ENCODE measurements around the gene PCIF1. TPM values are rescaled to one million over a fixed set of nuclear protein-coding genes. Genes with fewer than 3 reads are reported as not detected.
"Not testable (repeated sequence)": the region's sequence is repeated elsewhere in the genome, so short reads cannot be mapped to it uniquely, and the experiment has no call there.

PCIF1 gene
- total and polyA plus RNA-seq, 4 donors, result 9.2 to 12.4 (median 11.5) TPM

DNA sequence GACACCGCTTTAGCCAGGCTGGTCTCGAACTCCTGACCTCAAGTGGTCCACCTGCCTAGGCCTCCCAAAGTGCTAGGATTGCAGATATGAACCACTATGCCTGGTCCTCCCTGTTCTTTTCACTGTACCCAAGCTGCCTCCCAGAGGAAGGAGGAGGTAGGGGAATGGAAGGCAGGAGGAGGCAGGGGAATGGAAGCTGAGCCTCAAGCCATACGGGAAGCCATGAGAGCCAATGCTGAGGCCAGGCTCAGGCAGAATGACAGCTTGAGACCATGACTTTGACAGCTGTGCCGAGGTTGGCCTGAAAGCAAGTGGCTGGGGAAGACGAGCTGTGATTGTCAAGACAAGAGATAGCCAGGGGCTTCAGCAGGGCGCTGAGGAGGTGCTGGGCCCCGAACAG, 51.1 kb downstream of the PCIF1 start:
- Histone ChIP-seq H3K9ac (ENCODE audit: low read depth in 1 of 2, low read length in 2 of 2) (no peak overlapping the region), H3K4me3 (ENCODE audit: low read depth in 1 of 3, low read length in 3 of 3) (no peak overlapping the region), H3K27ac (ENCODE audit: low read depth in 1 of 2, low read length in 2 of 2) (no peak overlapping the region), H3K4me1 (ENCODE audit: control insufficient read depth in 4 of 4, insufficient read depth in 4 of 4, low read length in 3 of 4) (no peaks in the 10 kb centered on the region), H3K27me3 (ENCODE audit: control insufficient read depth in 4 of 4, insufficient read depth in 4 of 4, low read length in 3 of 4) (peaks cover 0 to 2% (median 1%) of the 10 kb centered on the region in 4 donors), H3K9me3 (ENCODE audit: control insufficient read depth in 4 of 4, low read length in 3 of 4) (no peaks in the 10 kb centered on the region), H3K36me3 (ENCODE audit: control insufficient read depth in 4 of 4, insufficient read depth in 3 of 4, low read depth in 1 of 4, low read length in 3 of 4) (no peaks in the 10 kb centered on the region)
- WGBS, result 75% methylated on average over 7 of the region's 7 CpGs
- DNase-seq (ENCODE audit: low spot score), result no peak
- no peak for TF ChIP-seq GABPA (IDR thresholded peaks at IDR 0.05 in 1 of 2, conservative IDR thresholded peaks at IDR 0.05 in 1 of 2)

DNA sequence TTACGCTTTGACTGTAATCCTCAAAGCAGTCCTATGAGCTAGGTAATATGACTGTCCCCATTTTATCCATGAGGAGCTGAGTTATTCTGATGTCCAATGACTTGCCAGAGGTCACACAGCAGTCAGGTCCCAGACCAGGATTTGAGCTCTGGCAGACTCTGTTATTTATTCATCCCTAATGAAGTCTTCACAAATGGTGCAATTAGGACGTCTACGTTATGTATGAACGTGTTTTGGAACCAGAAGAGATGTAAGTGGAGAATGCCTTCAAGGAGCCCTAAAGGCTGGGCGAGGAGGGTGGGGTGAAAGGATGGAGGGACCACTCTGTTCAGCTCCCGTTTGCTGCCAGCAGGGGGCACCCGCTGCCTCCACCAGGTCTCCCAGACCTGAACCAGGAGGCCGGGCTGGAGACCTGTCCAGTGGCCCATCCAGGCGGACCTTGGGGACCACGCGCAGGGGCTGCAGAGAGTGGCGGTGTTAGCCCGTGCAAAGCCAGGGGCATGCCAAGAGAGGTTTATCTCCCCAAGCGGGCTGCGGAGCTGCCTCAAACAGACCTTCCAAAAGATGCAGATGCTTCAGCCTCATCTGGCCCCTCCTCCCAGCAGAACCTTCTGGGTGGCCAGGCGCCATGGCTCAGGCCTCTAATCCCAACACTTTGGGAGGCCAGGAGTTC, 52.8 kb downstream of the PCIF1 start:
- Histone ChIP-seq H3K9ac (ENCODE audit: low read depth in 1 of 2, low read length in 2 of 2) (no peak overlapping the region), H3K27me3 (ENCODE audit: control insufficient read depth in 4 of 4, insufficient read depth in 4 of 4, low read length in 3 of 4) (peaks cover 0 to 2% (median 1%) of the 10 kb centered on the region in 4 donors), H3K27ac (ENCODE audit: low read depth in 1 of 2, low read length in 2 of 2) (no peak overlapping the region), H3K36me3 (ENCODE audit: control insufficient read depth in 4 of 4, insufficient read depth in 3 of 4, low read depth in 1 of 4, low read length in 3 of 4) (no peaks in the 10 kb centered on the region), H3K4me3 (ENCODE audit: low read depth in 1 of 3, low read length in 3 of 3) (no peak overlapping the region), H3K4me1 (ENCODE audit: control insufficient read depth in 4 of 4, insufficient read depth in 4 of 4, low read length in 3 of 4) (no peaks in the 10 kb centered on the region), H3K9me3 (ENCODE audit: control insufficient read depth in 4 of 4, low read length in 3 of 4) (no peaks in the 10 kb centered on the region)
- 9% methylated on average over 16 of the region's 16 CpGs for WGBS
- TF ChIP-seq SP1 (IDR thresholded peaks at IDR 0.05), result no peak
- no peak for TF ChIP-seq HNF4A (conservative IDR thresholded peaks at IDR 0.05)
- TF ChIP-seq HNF4G (IDR thresholded peaks at IDR 0.05), result no peak
- TF ChIP-seq, protein P1, sequence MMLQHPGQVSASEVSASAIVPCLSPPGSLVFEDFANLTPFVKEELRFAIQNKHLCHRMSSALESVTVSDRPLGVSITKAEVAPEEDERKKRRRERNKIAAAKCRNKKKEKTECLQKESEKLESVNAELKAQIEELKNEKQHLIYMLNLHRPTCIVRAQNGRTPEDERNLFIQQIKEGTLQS (IDR thresholded peaks at IDR 0.05), result no peak
- TF ChIP-seq RAD21 (IDR thresholded peaks at IDR 0.05), result peak; percentile 68 to 76
- no peak for TF ChIP-seq JUND (IDR thresholded peaks at IDR 0.05)
- no peak for TF ChIP-seq FOXA1 (IDR thresholded peaks at IDR 0.05)
- TF ChIP-seq, protein P2, sequence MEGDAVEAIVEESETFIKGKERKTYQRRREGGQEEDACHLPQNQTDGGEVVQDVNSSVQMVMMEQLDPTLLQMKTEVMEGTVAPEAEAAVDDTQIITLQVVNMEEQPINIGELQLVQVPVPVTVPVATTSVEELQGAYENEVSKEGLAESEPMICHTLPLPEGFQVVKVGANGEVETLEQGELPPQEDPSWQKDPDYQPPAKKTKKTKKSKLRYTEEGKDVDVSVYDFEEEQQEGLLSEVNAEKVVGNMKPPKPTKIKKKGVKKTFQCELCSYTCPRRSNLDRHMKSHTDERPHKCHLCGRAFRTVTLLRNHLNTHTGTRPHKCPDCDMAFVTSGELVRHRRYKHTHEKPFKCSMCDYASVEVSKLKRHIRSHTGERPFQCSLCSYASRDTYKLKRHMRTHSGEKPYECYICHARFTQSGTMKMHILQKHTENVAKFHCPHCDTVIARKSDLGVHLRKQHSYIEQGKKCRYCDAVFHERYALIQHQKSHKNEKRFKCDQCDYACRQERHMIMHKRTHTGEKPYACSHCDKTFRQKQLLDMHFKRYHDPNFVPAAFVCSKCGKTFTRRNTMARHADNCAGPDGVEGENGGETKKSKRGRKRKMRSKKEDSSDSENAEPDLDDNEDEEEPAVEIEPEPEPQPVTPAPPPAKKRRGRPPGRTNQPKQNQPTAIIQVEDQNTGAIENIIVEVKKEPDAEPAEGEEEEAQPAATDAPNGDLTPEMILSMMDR (IDR thresholded peaks at IDR 0.05; ENCODE audit: low read depth, low read length, missing input control), result peak; percentile 63
- TF ChIP-seq, protein P3, sequence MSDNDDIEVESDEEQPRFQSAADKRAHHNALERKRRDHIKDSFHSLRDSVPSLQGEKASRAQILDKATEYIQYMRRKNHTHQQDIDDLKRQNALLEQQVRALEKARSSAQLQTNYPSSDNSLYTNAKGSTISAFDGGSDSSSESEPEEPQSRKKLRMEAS (IDR thresholded peaks at IDR 0.05), result no peak
- no peak for TF ChIP-seq RXRA (IDR thresholded peaks at IDR 0.05)
- TF ChIP-seq EGR1 (IDR thresholded peaks at IDR 0.05; ENCODE audit: low read depth in 2 of 2), result no peak
- TF ChIP-seq, protein P4, sequence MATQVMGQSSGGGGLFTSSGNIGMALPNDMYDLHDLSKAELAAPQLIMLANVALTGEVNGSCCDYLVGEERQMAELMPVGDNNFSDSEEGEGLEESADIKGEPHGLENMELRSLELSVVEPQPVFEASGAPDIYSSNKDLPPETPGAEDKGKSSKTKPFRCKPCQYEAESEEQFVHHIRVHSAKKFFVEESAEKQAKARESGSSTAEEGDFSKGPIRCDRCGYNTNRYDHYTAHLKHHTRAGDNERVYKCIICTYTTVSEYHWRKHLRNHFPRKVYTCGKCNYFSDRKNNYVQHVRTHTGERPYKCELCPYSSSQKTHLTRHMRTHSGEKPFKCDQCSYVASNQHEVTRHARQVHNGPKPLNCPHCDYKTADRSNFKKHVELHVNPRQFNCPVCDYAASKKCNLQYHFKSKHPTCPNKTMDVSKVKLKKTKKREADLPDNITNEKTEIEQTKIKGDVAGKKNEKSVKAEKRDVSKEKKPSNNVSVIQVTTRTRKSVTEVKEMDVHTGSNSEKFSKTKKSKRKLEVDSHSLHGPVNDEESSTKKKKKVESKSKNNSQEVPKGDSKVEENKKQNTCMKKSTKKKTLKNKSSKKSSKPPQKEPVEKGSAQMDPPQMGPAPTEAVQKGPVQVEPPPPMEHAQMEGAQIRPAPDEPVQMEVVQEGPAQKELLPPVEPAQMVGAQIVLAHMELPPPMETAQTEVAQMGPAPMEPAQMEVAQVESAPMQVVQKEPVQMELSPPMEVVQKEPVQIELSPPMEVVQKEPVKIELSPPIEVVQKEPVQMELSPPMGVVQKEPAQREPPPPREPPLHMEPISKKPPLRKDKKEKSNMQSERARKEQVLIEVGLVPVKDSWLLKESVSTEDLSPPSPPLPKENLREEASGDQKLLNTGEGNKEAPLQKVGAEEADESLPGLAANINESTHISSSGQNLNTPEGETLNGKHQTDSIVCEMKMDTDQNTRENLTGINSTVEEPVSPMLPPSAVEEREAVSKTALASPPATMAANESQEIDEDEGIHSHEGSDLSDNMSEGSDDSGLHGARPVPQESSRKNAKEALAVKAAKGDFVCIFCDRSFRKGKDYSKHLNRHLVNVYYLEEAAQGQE (IDR thresholded peaks at IDR 0.05), result no peak
- DNase-seq (ENCODE audit: low spot score), result peak; percentile 82

DNA sequence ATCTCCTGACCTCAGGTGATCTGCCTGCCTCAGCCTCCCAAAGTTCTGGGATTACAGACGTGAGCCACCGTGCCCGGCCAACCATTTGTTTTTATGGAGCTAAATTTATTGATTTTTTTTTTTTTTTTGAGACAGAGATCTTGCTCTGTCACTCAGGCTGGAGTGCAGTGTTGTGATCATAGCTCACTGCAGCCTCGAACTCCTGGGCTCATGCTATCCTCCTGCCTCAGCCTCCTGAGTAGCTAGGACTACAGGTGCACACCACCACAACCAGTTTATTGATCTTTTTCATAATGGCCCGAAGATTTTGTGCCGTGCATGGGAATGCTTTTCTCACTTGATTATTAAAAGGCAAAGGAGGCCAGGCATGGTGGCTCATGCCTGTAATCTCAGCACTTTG, 54.3 kb downstream of the PCIF1 start:
- not testable (repeated sequence) for H3K9me3 ChIP-seq (ENCODE audit: control insufficient read depth in 4 of 4, low read length in 3 of 4); H3K4me3 ChIP-seq (ENCODE audit: low read depth in 1 of 3, low read length in 3 of 3); DNase-seq (ENCODE audit: low spot score); H3K27me3 ChIP-seq (ENCODE audit: control insufficient read depth in 4 of 4, insufficient read depth in 4 of 4, low read length in 3 of 4); H3K4me1 ChIP-seq (ENCODE audit: control insufficient read depth in 4 of 4, insufficient read depth in 4 of 4, low read length in 3 of 4); H3K27ac ChIP-seq (ENCODE audit: low read depth in 1 of 2, low read length in 2 of 2); H3K9ac ChIP-seq (ENCODE audit: low read depth in 1 of 2, low read length in 2 of 2); H3K36me3 ChIP-seq (ENCODE audit: control insufficient read depth in 4 of 4, insufficient read depth in 3 of 4, low read depth in 1 of 4, low read length in 3 of 4)
- 54% methylated on average over 6 of the region's 6 CpGs for WGBS
